ENCODE measurements around the gene PYGM. TPM values are rescaled to one million over a fixed set of nuclear protein-coding genes. Genes with fewer than 3 reads are reported as not detected.

The PYGM gene
- total and polyA plus RNA-seq, 2 of the 8 experiments (the other 6 are each of a cell fraction or from before 2014, with no cell fraction given) = 9.6 to 10.0 TPM

DNA sequence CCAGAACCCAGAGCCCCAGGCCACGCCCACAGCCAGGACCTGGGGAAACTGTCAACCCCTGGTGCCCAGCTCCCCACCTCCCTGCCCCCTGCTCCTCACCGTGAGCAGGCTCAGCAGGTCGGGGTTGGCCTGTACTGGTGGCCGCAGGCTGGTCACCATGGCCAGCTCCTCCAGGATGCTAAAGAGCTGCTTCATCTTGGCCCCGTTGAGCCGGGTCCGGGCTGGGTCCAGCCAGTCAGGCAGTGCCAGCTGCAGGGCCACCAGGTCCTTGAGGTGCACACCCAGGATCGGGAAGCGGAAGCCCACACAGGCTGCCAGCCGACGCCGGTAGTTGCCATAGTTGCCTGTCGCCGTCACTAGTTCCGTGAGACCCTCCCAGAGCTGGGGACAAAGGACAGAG is 23.1 kb downstream of the PYGM start:
- Histone ChIP-seq H3K27ac (ENCODE audit: low read depth, low read length) (no peak overlapping the region), H3K23ac (ENCODE audit: insufficient read length) (no peak overlapping the region), H3K4me1 (replicated peaks in 1 of 4; ENCODE audit: control insufficient read depth in 3 of 4, insufficient read depth in 4 of 4, low read length in 3 of 4) (peaks cover 4 to 22% (median 16%) of the 10 kb centered on the region in 4 experiments), H4K5ac (ENCODE audit: insufficient read length, low read depth, low read length) (no peak overlapping the region), H4K8ac (ENCODE audit: extremely low read depth, insufficient read depth, low read length) (no peak overlapping the region; the same call in 1 of the 2 replicates), H2BK20ac (ENCODE audit: low read length) (no peak overlapping the region), H4K20me1 (replicated peaks in 1 of 2; ENCODE audit: control insufficient read depth in 1 of 2, insufficient read depth in 2 of 2, low read length in 2 of 2) (no peaks in the 10 kb centered on the region), H3K27me3 (replicated peaks in 1 of 4; ENCODE audit: control insufficient read depth in 3 of 4, extremely low read depth in 1 of 4, insufficient read depth in 3 of 4, low read length in 3 of 4) (peaks cover 0 to 7% (median 3%) of the 10 kb centered on the region in 4 experiments; a peak in 2 of 7 replicates), H2BK120ac (replicated peaks; ENCODE audit: low read depth, low read length) (no peak overlapping the region), H2AK5ac (ENCODE audit: low read depth, low read length) (no peak overlapping the region), H3K79me1 (ENCODE audit: low read depth, low read length) (no peaks in the 10 kb centered on the region; the same call in 1 of the 2 replicates), H3K14ac (ENCODE audit: insufficient read length) (no peak overlapping the region), H3K4me2 (ENCODE audit: insufficient read depth in 1 of 2, low read depth in 2 of 2, low read length in 2 of 2) (no peak overlapping the region), H3K4me3 (ENCODE audit: extremely low read depth in 1 of 4, insufficient read depth in 2 of 4, low read depth in 3 of 4, low read length in 4 of 4) (no peak overlapping the region), H3K18ac (ENCODE audit: extremely low read depth, low read length) (no peak overlapping the region), H3K36me3 (ENCODE audit: control insufficient read depth in 2 of 4, insufficient read depth in 4 of 4, low read length in 3 of 4) (0 out of 8 replicates have a peak, but pooled peaks cover 0 to 4% (median 0%) of the 10 kb centered on the region in 4 experiments), H3K4ac (replicated peaks; ENCODE audit: insufficient read length, low read depth, low read length) (no peak overlapping the region), H2BK12ac (ENCODE audit: low read depth, low read length) (no peak overlapping the region), H2BK5ac (ENCODE audit: low read depth, low read length) (no peak overlapping the region), H4K91ac (replicated peaks; ENCODE audit: insufficient read length, low read length) (no peak overlapping the region), H2BK15ac (ENCODE audit: low read length) (no peak overlapping the region), H2AFZ (ENCODE audit: low read length) (no peak overlapping the region), H3K56ac (replicated peaks; ENCODE audit: insufficient read length, low read depth, low read length) (no peak overlapping the region), H3K23me2 (ENCODE audit: low read depth, low read length) (peaks cover 5% of the 10 kb centered on the region; the same call in 1 of the 2 replicates), H3K79me2 (ENCODE audit: control insufficient read depth in 1 of 2, insufficient read depth in 2 of 2, low read length in 2 of 2) (no peaks in the 10 kb centered on the region), H3K9me3 (ENCODE audit: insufficient read depth in 2 of 2, low read depth in 1 of 2, low read length in 1 of 2) (no peaks in the 10 kb centered on the region), H3K9ac (replicated peaks in 1 of 4; ENCODE audit: extremely low read depth in 1 of 4, low read depth in 3 of 4, low read length in 3 of 4) (no peak overlapping the region)
- FAIRE-seq = no peak
- DNase-seq (ENCODE audit: low read depth in 1 of 2, low spot score in 2 of 2) = no peak
- POLR2A ChIA-PET (ENCODE audit: partially characterized antibody) = interaction anchor here (1.0 to 42.9 kb wide), 5 partner anchors 9 to 29 kb away, joined by 3 to 1087 read pairs (median 5); partner anchors contain the start of genes PYGM and SF1
- CTCF ChIA-PET (ENCODE audit: partially characterized antibody) = interaction anchor here (0.6 to 23.7 kb wide), 7 partner anchors 11 to 1344 kb away, joined by 3 to 376 read pairs (median 10); partner anchors contain the start of gene PYGM
- whole genome bisulfite sequencing, 2 experiments (ENCODE audit: extremely low coverage in 1 of 2, insufficient coverage in 1 of 2, insufficient read length in 1 of 2, insufficient replicate concordance in 2 of 2, low coverage in 1 of 2, low lambda C conversion rate in 2 of 2, missing lambda C conversion rate in 1 of 2) = 92% methylated on average over 14 of the region's 15 CpGs; no CpG with 5 or more reads in 1 of the 2 experiments
- no peak for TF ChIP-seq KDM4A (IDR thresholded peaks at IDR 0.05; ENCODE audit: low read depth, low read length, severe bottlenecking)
